Measurements from ENCODE around the gene SEZ6. TPM values are rescaled to one million over a fixed set of nuclear protein-coding genes. Genes with fewer than 3 reads are reported as not detected.

SEZ6 gene
- total RNA-seq, 1 donor from 2014 or later, result not detected

DNA sequence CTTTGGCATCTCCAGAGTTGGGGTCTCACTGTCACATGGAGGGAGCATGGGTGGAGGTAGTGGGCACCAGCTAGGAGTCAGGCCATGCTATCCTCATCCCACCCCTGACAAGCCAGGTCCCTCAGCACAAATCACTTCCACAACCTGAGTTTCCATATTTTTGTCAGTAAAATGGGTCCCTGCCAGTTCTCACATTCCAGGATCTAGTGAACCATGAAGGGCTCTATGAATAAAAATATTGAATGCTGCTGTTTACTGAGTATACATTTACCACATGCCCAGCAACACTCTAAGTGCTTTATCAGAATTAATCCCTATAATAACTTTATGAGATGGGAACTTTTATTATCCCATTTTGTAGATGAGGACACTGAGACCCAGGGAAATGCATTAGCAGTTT is 16.8 kb downstream of the SEZ6 start:
- no peak for DNase-seq (ENCODE audit: low read depth)
- Histone ChIP-seq H3K36me3 (ENCODE audit: control insufficient read depth, insufficient read depth, low read length) (no peaks in the 10 kb centered on the region), H3K4me3 (ENCODE audit: low read depth, low read length) (no peak overlapping the region), H3K27me3 (ENCODE audit: control insufficient read depth, insufficient read depth, low read length) (peaks cover 19% of the 10 kb centered on the region)
- FAIRE-seq, result peak; percentile 32
- TF ChIP-seq, protein P1, sequence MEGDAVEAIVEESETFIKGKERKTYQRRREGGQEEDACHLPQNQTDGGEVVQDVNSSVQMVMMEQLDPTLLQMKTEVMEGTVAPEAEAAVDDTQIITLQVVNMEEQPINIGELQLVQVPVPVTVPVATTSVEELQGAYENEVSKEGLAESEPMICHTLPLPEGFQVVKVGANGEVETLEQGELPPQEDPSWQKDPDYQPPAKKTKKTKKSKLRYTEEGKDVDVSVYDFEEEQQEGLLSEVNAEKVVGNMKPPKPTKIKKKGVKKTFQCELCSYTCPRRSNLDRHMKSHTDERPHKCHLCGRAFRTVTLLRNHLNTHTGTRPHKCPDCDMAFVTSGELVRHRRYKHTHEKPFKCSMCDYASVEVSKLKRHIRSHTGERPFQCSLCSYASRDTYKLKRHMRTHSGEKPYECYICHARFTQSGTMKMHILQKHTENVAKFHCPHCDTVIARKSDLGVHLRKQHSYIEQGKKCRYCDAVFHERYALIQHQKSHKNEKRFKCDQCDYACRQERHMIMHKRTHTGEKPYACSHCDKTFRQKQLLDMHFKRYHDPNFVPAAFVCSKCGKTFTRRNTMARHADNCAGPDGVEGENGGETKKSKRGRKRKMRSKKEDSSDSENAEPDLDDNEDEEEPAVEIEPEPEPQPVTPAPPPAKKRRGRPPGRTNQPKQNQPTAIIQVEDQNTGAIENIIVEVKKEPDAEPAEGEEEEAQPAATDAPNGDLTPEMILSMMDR (IDR thresholded peaks at IDR 0.05; ENCODE audit: insufficient read depth, low read length, severe bottlenecking), result no peak

DNA sequence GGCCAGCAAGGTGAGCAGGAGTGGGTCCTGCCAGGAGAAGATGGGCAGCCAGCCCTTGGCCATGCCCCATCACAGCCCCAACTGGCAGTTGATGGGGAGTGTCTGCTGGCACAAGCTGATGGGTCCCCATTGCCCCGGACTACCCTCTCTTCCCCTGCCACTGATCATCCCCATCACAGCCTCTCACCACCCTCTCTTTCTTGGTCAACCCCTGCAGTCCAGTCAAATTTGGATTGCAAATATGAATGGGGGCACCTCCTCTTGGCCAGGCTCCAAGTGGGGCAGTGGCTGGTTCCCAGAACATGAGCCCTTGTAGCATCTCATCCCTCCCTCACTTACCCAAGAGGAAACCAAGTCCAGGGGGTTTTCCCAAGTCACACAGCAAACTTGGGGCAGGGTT is 17.4 kb downstream of the SEZ6 start:
- H3K36me3 ChIP-seq (ENCODE audit: control insufficient read depth, insufficient read depth, low read length), result no peaks in the 10 kb centered on the region
- H3K4me3 ChIP-seq (ENCODE audit: low read depth, low read length), result no peak overlapping the region
- TF ChIP-seq, protein P1 (IDR thresholded peaks at IDR 0.05; ENCODE audit: insufficient read depth, low read length, severe bottlenecking), result no peak
- FAIRE-seq (no peak), DNase-seq (ENCODE audit: low read depth) (no peak)
- H3K27me3 ChIP-seq (ENCODE audit: control insufficient read depth, insufficient read depth, low read length), result peaks cover 19% of the 10 kb centered on the region

DNA sequence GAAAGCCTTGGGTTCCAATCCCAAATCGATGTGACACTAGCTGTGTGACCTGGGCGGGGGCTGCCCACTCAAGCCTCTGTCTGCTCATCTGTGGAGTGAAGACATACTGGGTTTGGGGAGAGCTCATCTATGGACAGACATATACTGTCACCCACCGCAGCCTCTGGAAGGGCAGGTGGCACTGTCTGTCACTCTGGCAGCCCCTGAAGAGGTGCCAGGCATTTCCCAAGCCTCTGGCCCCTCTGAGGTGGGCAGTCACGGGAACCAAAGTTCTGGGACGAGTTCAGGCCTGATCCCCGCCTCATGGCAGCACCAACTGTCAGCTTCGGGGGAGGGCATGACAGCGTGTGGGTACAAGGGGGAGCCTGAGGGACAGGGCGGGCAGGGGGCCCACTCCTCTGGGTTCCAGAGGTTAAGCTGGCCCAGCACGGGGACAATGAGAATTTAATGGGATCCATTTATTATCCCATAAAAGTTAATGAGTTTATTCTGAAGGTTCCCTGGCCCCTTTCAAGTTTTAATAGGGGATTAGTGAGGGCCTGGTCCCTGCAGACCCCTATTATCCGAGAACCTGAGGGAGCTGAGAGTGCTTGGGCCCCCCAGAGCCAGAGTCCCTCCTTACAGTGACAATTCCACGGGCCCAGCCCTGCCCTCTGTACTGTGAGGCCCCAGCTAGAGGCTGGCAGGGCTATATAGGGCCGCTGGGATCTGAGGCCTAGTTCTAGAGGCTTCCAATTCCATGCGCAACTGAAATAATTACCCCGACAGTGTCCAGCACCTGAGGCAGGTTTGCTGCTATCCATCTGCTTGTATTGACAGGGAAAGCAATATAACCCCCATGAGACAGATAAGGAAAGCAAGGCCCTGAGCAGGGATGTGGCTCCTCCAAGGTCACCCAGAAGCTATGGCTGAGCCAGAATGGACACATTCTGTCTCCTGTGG is 18.8 kb downstream of the SEZ6 start:
- Histone ChIP-seq H3K4me3 (ENCODE audit: low read depth, low read length) (no peak overlapping the region), H3K27me3 (ENCODE audit: control insufficient read depth, insufficient read depth, low read length) (peaks cover 17% of the 10 kb centered on the region), H3K36me3 (ENCODE audit: control insufficient read depth, insufficient read depth, low read length) (no peaks in the 10 kb centered on the region)
- DNase-seq (ENCODE audit: low read depth), result no peak
- FAIRE-seq, result no peak
- TF ChIP-seq, protein P1 (IDR thresholded peaks at IDR 0.05; ENCODE audit: insufficient read depth, low read length, severe bottlenecking), result no peak

DNA sequence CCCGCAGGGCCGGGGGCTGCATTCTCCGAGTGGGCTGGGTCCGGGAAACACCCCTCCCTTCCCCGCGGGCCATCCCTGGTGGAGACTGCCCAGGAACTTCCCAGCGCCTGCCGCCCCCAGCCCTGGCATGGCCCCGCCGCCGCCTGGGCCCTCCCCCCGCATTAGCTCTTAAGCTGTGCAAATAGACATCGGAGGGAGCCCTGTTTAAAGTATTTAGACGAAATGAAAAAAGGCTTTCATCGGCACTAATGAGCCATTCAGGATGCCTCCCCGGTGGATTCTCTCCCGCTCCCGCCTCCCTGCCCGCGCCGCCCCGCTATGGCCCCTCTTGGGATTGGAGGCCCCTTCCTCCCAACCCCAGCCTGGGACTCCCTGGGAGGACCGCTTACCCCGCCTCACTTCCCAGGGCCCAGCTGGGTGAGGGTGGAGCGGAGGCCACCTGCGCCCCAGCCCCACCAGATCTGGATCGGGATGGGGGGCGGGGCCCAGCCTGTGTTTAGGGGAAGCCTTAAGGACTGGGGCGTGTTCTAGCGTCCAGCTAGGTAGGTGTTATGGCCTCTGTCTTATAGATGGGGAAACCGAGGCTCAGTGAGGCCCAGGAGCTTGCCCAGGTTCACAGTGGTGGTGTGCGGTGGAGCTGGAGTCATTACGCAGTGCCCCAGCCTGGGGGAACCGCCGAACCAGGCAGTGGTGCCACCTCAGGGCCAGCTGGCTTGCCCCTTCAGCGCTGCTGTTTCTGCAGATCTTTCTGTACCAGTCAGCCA is 19.7 kb downstream of the SEZ6 start:
- H3K4me3 ChIP-seq (ENCODE audit: low read depth, low read length), result no peak overlapping the region
- H3K36me3 ChIP-seq (ENCODE audit: control insufficient read depth, insufficient read depth, low read length), result no peaks in the 10 kb centered on the region
- no peak for FAIRE-seq
- DNase-seq (ENCODE audit: low read depth), result no peak
- TF ChIP-seq, protein P1 (IDR thresholded peaks at IDR 0.05; ENCODE audit: insufficient read depth, low read length, severe bottlenecking), result no peak
- H3K27me3 ChIP-seq (ENCODE audit: control insufficient read depth, insufficient read depth, low read length), result peaks cover 17% of the 10 kb centered on the region

DNA sequence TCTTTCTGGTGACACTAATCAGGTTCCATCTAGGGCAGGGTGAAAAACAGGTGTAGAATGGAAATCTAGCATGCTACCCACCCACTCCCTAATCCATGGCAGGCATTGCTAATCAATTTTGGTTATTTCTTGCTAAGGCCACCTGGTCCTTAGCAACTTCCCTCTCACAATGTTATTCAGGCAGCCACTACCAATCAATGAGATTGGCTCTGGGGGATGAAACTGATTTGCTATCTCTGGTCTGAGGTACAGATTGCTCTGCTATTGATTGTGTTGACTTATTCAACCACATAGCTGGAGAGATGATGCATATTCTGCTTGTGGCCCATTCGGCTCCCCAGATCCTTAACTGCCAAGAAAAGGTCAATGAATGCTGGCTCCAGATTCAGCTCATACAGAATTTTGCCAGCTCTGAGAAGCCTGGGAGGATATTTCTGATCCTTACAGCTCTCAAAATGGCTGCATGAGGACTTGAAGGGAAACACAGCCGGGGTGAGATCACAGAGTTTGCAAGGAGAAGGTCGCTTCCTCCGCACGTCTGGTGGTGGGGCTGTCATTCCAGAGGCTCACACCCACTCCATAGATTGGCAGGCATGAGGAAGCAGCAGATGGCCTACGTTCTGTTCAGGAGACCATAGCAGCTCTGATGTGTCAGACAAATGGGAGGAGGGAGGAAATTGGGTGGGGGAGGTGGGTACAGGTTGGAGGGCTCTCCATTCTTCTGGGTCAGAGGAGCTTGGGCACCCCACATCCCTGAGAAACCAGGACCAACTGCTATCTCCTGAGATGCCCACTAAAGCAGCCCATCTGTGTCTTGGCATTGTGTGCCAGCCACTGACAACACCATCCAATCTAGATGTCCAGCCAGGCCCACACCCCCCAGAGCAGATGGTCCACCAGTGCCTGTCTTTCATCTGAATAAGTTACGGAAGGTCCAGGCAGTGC is 22.3 kb downstream of the SEZ6 start:
- H3K27me3 ChIP-seq (ENCODE audit: control insufficient read depth, insufficient read depth, low read length), result peaks cover 17% of the 10 kb centered on the region
- no peak for FAIRE-seq
- DNase-seq (ENCODE audit: low read depth), result no peak
- TF ChIP-seq, protein P1 (IDR thresholded peaks at IDR 0.05; ENCODE audit: insufficient read depth, low read length, severe bottlenecking), result no peak
- no peaks in the 10 kb centered on the region for H3K36me3 ChIP-seq (ENCODE audit: control insufficient read depth, insufficient read depth, low read length)
- H3K4me3 ChIP-seq (ENCODE audit: low read depth, low read length), result no peak overlapping the region
